BJ (cell line): ENCODE measurements around the gene CALML5. TPM values are rescaled to one million over a fixed set of nuclear protein-coding genes. Genes with fewer than 3 reads are reported as not detected.

Experiments used
- CTCF ChIA-PET: fragments of 350-600 bp; formaldehyde crosslinking; extraction: SDS; loops from one replicate; lab custom pipeline; 2021; ENCODE audit warnings: antibody characterized with exemption, inconsistent platforms; lab: Yijun Ruan, JAX
- POLR2A ChIA-PET: fragments of 300-600 bp; sonication (Branson Sonifier 250); formaldehyde crosslinking; extraction: SDS; loops from one replicate; lab custom pipeline; 2021; ENCODE audit warnings: antibody characterized with exemption; lab: Charles Lee
- DNase-seq: peaks from one replicate; pipeline ENCODE4 v3.0.0-alpha.2; 2011; ENCODE audit warnings: low read depth
- H3K27me3 ChIP-seq: 2 replicates; pipeline ENCODE4 v1.6.0; 2011; ENCODE audit warnings: low read length; ENCODE audit not compliant: control insufficient read depth, insufficient read depth
- H3K36me3 ChIP-seq: 2 replicates; pipeline ENCODE4 v1.5.1; 2011; ENCODE audit warnings: low read length; ENCODE audit not compliant: control insufficient read depth, insufficient read depth
- H3K4me3 ChIP-seq: 2 replicates; pipeline ENCODE4 v1.5.1; 2011; ENCODE audit warnings: low read depth, mild to moderate bottlenecking, control low read depth, low read length
- polyA plus RNA-seq: library from polyadenylated mRNA; depleted of rRNA; stranded (reverse); fragments of >200 nt; gene quantifications from 2 replicates; pipeline ENCODE4 v1.2.3, GENCODE V29; 2011
- TF ChIP-seq, protein P1 (sequence below): IDR thresholded peaks from 2 replicates; pipeline ENCODE4 v1.5.1; 2011; ENCODE audit warnings: low read depth, mild to moderate bottlenecking, control low read depth, inconsistent platforms, low read length, moderate library complexity; ENCODE audit not compliant: insufficient read depth

Gene CALML5
- polyA plus RNA-seq, 1 experiment, result not detected

DNA sequence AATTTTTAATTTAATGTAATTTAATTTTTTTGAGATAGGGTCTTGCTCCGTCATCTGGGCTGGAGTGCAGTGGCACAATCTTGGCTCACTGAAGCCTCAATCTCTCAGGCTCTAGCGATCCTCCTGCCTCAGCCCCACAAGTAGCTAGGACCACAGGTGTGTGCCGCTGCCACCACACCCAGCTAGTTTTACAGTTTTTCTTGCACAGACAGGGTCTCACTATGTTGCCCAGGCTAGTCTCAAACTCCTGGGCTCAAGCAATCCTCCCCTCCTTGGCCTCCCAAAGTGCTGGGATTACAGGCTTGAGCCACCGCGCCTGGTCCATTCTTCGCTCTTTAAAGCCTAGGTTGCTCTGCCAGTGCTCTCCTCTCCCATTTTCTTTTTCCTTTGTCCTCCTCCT is 38.3 kb upstream of the CALML5 start:
- Histone ChIP-seq H3K4me3 (no peak overlapping the region), H3K27me3 (no peaks in the 10 kb centered on the region), H3K36me3 (no peaks in the 10 kb centered on the region)
- CTCF ChIA-PET, result interaction anchor here (0.6 to 1.3 kb wide), 3 partner anchors 12 to 103 kb away, joined by 3 to 4 read pairs (median 3); no protein-coding TSS in a partner anchor
- no peak for DNase-seq
- POLR2A ChIA-PET, result no interaction called here
- TF ChIP-seq, protein P1, sequence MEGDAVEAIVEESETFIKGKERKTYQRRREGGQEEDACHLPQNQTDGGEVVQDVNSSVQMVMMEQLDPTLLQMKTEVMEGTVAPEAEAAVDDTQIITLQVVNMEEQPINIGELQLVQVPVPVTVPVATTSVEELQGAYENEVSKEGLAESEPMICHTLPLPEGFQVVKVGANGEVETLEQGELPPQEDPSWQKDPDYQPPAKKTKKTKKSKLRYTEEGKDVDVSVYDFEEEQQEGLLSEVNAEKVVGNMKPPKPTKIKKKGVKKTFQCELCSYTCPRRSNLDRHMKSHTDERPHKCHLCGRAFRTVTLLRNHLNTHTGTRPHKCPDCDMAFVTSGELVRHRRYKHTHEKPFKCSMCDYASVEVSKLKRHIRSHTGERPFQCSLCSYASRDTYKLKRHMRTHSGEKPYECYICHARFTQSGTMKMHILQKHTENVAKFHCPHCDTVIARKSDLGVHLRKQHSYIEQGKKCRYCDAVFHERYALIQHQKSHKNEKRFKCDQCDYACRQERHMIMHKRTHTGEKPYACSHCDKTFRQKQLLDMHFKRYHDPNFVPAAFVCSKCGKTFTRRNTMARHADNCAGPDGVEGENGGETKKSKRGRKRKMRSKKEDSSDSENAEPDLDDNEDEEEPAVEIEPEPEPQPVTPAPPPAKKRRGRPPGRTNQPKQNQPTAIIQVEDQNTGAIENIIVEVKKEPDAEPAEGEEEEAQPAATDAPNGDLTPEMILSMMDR, result no peak

DNA sequence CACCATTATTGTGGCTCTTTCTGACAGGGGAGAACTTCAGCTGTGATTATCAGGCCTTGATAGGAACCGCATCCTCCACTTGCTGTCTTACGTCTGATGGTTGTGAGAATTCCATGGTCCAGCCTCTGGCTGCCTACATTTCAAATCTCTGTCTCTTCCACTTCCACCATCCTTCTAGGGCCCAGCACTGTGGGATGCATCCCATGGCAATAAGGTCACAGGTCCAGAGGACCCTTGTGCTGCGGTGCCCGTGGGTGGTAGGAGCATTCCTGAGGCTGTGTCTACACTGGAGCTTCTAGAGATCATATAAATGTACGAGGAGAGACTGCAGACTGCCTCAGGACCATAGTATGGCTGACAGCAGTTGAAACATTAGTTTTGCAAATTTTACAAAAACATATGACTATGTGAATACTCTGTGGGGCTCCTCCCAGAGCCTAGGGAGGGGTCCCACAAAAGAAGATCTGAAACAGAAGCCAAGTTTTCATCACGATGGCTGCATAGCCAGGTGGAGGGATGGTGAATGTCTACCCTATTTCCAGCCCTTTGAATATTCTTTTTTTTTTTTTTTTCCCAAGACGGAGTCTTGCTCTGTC is 37.2 kb upstream of the CALML5 start:
- DNase-seq, result no peak
- POLR2A ChIA-PET, result no interaction called here
- TF ChIP-seq, protein P1, result no peak
- H3K4me3 ChIP-seq, result no peak overlapping the region
- H3K36me3 ChIP-seq, result no peaks in the 10 kb centered on the region
- H3K27me3 ChIP-seq, result no peaks in the 10 kb centered on the region
- CTCF ChIA-PET, result interaction anchor here (1.3 kb wide), 1 partner anchor 13 kb away, joined by 3 read pairs; no protein-coding TSS in a partner anchor

DNA sequence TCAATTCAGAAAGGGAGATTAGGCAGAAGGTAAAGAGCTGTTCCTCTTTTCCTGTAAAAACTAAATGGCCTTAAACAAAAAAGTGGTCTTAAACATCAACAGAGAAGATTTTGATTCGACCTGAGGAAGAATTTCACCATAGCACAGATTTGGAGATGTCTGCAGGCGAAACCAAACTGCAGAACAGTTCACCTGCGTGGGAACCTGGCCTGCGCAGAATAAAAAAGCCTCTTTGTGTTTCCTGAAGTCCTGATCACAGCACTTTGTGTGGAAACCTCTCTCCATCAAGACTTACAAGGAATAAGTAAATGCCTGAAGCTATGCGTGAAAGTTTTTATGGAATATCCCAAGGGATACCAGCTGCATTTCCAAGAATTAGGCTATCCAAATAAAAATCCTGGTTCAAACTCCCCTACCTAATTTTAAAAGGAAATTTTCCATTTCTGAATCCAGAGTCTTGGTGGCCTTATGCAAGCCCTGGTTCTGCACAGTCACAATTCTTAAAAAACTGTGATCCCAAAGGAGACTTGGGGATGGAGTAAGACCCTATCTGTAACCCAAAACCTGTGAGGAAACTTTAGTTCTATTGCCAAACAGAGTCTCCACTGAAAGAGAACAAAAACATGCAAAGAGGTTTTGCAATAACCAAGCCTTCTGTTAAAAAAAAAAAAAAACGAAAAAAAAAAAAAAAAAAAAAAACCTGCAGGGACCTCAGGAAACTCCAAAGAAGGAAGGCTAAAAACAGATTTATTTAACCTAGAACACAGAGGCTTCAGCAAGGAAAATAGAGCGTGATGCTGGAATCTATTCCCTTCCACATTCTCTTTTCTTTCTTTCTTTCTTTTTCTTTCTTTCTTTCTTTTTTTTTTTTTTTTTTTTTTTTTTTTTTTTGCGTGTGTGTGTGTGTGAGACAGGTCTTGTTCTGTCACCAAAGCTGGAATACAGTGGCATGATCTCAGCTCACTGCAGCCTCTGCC is 35.8 kb upstream of the CALML5 start:
- Histone ChIP-seq H3K4me3 (no peak overlapping the region), H3K36me3 (no peaks in the 10 kb centered on the region), H3K27me3 (no peaks in the 10 kb centered on the region)
- ChIA-PET POLR2A (no interaction called here), CTCF (interaction anchor here (0.7 to 1.7 kb wide), 3 partner anchors 8 to 88 kb away, joined by 3 to 4 read pairs (median 4); no protein-coding TSS in a partner anchor)
- peak; percentile 44 for DNase-seq
- TF ChIP-seq, protein P1, result no peak

DNA sequence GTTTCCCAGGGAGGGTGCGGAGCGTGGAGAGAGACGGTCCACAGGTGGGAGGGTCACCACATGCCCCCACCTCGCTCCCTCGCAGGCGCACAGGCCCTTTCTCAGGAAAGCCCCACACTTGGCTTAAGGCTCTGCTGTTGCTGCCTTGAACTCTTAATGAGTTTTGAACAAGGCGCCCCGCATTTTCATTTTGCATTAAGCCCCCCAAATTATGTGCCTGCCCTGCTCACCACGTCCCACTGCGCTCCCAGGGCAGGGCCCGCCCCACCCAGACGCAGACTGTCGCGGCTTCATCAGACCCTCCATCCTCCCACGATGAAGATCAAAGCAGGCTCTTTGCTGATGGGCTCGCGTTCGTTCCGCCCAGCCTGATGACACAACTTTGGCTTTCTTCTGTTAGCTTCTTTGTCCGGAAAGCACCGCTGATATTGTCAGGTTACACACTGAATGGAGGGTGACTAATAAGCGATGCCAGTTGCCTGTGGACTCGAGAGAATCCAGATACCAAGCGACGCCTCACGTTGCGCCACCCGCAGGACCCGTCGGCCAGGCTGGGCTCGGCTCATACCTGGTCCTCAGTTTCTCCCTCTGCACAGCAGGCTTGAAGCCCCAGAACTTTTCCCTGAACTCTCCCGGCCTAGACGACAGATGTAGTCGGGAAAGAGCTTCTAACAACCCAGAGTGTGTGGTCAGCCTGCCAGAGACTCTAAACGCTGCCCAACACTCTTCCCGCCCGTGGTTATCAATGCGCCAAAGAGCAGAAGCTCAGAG is 34.9 kb upstream of the CALML5 start:
- TF ChIP-seq, protein P1, result no peak
- ChIA-PET POLR2A (no interaction called here), CTCF (interaction anchor here (0.7 to 1.7 kb wide), 4 partner anchors 9 to 89 kb away, joined by 3 to 4 read pairs (median 4); no protein-coding TSS in a partner anchor)
- Histone ChIP-seq H3K27me3 (no peaks in the 10 kb centered on the region), H3K36me3 (no peaks in the 10 kb centered on the region), H3K4me3 (no peak overlapping the region)
- no peak for DNase-seq
